Mesenteric fat pad (tissue), 1 donor: ENCODE results near the gene ITM2B. TPM values are rescaled to one million over a fixed set of nuclear protein-coding genes. Genes with fewer than 3 reads are reported as not detected.
"Not testable (repeated sequence)": the region's sequence is repeated elsewhere in the genome, so short reads cannot be mapped to it uniquely, and the experiment has no call there.

ENCODE experiments used
- DNase-seq: peaks from one replicate; pipeline ENCODE4 v3.0.0-alpha.2; 2020; ENCODE audit warnings: low spot score
- long read RNA-seq: library from polyadenylated mRNA; unstranded; transcript quantifications from one replicate; pipeline ENCODE4 v2.0.0, GENCODE V29; 2020
- total RNA-seq: library from RNA; stranded (reverse); fragmentation: NEBNext Ultra II Directional; extraction: Animal tissue kit (Norgen Biotek cat#: 25700); gene quantifications from one replicate; pipeline ENCODE4 v1.2.1, GENCODE V29; 2021
- donor health status: DM: yes; HTN: yes; CAD: no.

The ITM2B gene
- 611 TPM for total RNA-seq
- long read RNA-seq, full-length matches to known transcripts, result 1,752 of 1,790 reads
- long read RNA-seq, partial matches to known transcripts, result 24 of 1,790 reads
- long read RNA-seq, other reads (novel, unspliced or antisense), result 14 of 1,790 reads

DNA sequence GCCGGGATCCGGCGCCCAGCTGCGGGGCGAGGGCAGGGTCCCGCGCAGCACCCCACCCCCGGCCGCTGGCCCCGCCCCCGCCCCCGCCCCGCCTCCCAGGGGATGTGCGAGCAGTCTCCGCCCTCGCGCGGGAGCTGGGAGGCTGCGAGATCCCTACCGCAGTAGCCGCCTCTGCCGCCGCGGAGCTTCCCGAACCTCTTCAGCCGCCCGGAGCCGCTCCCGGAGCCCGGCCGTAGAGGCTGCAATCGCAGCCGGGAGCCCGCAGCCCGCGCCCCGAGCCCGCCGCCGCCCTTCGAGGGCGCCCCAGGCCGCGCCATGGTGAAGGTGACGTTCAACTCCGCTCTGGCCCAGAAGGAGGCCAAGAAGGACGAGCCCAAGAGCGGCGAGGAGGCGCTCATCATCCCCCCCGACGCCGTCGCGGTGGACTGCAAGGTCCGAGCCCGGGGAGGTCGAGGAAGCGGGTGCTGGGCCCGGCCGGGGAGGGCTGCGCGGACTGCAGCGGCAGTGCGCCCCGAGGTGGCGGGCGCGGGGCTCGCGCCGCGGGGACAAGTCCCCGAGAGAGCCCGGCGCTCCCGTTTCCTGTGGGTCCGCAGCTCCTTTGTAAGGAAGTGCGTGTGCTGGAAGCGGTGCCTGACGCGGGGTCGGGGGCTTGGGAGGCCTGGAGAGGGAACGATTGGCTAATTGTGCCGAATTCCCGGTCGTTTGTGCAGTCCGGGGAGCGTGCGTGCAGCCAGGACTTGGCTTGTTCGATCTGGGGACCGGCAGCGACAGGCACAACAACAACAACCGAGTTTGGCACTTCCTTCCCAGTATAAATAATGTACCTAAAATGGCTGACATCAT is at the start of gene ITM2B:
Gene ITM2B, plus strand, starts transcription at position 161 of the 843 bp plus-strand sequence. Its CDS starts 155 bp downstream, at position 316.
- DNase-seq, result peak; percentile 94

GRCh38 chr13:48184260-48184659 is 48.7 kb upstream of the ITM2B start:
- no peak for DNase-seq

DNA sequence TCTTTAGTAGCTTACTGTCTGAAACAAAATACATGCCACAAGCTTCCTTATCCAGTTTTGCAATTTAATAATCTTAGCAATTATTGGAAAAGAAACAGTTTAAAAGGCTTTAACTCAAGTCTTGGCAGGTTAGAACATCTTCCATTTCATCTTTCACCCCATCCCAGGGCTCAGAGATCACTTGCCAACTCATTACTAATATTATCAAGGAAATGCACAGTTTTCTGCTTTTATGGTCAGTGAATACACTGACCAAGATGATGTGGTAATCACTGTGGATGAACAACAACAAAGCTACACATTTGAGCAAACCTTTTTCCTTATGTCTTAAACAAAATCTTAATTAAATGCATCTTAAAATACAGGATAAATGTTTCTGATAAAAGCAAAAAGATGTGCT is 48.0 kb upstream of the ITM2B start:
- no peak for DNase-seq

GRCh38 chr13:48186722-48187121 is 46.3 kb upstream of the ITM2B start:
- DNase-seq, result no peak

DNA sequence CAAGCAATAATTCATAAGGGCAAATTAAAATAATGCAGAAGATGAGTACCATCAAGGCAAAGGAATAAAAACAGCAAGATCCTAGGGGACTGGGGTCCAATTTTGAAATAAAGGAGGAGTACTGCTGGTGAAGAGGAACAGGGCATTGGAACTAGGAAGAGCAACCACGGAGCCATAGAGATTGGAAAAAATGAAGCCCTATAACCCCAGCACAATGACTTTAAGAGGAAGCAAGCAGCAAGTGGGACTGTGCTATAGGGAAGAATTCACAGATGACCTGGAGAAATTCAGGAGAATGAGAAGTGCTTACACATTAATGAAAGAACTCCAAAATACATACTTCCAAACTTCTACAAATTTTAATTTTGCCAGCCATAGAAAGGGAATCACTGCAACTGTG is 44.9 kb upstream of the ITM2B start:
- DNase-seq, result no peak

DNA sequence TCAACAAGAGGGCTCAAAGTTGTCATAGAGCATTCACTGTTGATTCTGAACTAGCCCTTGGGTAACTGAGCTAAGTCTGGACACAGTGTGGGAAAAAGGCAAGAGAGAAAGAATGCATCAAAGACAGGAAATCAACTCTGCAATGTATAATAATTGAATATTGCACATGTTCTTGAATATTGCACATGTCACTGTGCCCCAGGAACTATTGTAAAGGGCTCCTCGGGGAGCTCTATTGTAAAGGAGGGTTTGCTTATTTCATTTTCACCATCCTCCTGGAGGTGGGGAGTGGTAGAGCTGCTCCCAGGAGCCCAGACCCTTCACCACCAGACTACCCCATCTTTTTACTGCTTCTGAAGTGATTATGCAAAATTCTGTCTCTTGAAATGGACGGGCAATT is 44.4 kb upstream of the ITM2B start:
- DNase-seq, result no peak

DNA sequence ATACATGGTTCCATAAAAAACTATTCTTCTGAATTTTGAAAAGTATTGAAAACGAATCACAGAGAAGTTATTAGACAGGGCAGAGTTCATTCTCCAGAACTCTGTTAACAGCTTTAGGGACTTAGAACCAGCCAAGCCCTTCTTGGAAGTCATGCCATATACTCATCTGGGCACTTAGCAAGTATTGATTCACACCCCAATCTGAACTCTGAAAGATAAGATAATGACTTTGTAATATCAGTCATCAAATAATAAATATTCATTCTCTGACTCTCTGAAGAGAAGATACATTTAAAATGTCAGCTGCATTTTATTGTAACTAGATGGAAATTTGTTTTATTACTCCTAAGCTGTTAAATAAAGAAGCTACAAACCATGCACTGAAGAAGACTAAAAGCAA is 43.8 kb upstream of the ITM2B start:
- DNase-seq, result no peak

GRCh38 chr13:48192411-48192935 is 40.5 kb upstream of the ITM2B start:
- no peak for DNase-seq

DNA sequence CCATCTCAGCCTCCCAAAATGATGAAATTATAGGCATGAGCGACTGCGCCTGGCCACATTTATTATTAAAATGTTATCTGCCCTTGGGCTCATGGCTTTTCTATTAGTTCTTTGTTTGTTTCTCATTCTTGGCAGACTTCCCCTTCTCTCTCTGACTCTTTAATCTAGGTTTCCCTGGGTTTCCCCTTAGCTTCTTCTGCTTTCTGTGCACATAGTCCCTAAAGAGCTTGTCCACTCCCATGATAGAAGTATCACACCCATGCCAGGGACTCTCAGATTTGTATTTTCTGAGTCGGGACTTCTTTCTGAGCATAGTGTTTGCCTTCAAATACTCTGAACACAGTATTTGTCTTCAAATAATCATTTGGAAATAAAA is 38.6 kb upstream of the ITM2B start:
- no peak for DNase-seq

- no peak for DNase-seq
Observed at GRCh38 chr13:48199404-48199946, 33.5 kb upstream of the ITM2B start.

DNA sequence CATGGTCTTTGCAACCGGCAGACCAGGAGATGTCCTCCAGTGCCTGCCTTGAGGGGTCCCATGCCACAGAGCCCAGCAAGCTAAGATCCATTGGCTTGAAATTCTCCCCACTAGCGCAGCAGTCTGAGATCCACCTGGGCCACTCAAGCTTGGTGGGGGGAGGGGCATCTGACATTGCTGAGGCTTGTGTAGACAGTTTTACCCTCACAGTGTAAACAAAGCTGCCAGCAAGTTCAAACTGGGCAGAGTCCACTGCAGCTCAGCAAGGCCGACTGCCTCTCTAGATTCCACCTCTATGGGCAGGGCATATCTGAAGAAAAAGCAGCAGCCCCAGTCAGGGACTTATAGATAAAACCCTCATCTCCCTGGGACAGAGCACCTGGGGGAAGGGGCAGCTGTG is 32.0 kb upstream of the ITM2B start:
- no peak for DNase-seq

- not testable (repeated sequence) for DNase-seq
Observed at GRCh38 chr13:48207207-48207606, 25.8 kb upstream of the ITM2B start.

- no peak for DNase-seq
Observed at GRCh38 chr13:48210178-48210577, 22.8 kb upstream of the ITM2B start.

GRCh38 chr13:48214519-48215121 is 18.4 kb upstream of the ITM2B start:
- DNase-seq, result no peak

DNA sequence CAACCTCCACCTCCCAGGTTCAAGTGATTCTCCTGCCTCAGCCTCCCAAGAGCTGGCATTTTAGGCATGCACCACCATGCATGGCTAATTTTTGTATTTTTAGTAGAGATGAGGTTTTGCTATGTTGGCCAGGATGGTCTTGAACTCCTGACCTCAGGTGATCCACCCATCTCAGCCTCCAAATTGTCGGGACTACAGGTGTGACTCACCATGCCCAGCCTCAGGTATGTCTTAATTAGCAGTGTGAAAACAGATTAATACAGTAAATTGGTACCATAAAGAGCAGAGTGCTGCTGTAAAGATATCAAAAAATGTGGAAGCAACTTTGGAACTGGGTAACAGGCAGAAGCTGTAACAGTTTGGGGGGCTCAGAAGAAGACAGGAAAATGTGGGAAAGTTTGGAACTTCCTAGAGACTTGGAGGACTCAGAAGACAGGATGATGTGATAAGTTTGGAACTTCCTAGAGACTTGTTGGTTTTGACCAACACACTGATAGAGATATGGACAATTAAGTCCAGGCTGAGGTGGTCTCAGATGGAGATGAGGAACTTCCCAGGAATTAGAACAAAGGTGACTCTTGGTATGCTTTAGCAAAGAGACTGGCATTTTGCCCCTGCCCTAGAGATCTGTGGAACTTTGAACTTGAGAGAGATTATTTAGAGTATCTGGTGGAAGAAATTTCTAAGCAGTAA is 17.3 kb upstream of the ITM2B start:
- not testable (repeated sequence) for DNase-seq

DNA sequence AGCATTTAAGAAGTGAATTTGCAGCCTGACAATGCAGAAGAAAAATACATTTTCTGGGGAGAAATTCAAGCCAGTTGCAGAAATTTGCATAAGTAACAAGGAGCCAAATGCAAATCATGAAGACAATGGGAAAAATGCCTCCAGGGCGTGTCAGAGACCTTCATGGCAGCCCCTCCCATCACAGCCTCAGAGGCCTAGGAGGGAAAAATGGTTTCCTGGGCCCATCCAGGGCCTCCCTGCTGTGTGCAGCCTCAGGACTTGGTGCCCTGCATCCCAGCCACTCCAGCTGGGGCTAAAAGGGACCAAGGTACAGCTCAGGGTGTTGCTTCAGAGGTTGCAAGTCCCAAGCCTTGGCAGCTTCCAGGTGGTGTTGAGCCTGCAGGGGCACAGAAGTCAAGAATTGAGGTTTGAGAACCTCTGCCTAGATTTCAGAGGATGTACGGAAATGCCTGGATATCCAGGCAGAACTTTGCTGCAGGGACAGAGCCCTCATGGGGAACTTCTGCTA is 16.7 kb upstream of the ITM2B start:
- DNase-seq, result no peak

DNA sequence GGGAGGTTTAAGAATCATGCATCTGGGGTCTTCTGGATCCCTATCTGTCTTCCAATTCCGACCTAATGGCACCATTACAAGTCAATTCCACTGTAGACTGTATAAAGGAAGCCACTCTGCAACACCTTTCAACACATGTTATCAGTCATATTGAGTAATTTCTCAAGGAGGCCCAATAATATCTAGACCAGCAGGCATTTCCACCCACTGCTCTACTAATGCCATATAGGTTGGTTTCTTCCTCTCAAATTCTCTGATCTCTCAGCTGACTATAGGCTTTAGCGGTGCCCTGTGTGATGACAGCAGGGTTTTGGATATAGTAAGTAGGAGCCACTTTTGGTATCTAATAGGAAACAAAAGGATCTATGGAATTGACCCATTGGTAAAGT is 12.4 kb upstream of the ITM2B start:
- DNase-seq, result no peak

- no peak for DNase-seq
Observed at GRCh38 chr13:48220981-48221685, 11.9 kb upstream of the ITM2B start.

- DNase-seq, result no peak
Observed at GRCh38 chr13:48221686-48222187, 11.3 kb upstream of the ITM2B start.
